HG02642 (cell line): ENCODE results near the gene ADAMTS9.
"Not testable (repeated sequence)": the region's sequence is repeated elsewhere in the genome, so short reads cannot be mapped to it uniquely, and the experiment has no call there.

Experiments used
- ATAC-seq: cut with Tn5 transposase; IDR thresholded peaks from one replicate; pipeline ENCODE4 v1.9.1; 2021; ENCODE audit warnings: mild to moderate bottlenecking; ENCODE audit not compliant: unreplicated experiment, poor library complexity

Gene ADAMTS9

GRCh38 chr3:64549869-64550268 lies 137.9 kb downstream of the ADAMTS9 start:
- no peak for ATAC-seq

DNA sequence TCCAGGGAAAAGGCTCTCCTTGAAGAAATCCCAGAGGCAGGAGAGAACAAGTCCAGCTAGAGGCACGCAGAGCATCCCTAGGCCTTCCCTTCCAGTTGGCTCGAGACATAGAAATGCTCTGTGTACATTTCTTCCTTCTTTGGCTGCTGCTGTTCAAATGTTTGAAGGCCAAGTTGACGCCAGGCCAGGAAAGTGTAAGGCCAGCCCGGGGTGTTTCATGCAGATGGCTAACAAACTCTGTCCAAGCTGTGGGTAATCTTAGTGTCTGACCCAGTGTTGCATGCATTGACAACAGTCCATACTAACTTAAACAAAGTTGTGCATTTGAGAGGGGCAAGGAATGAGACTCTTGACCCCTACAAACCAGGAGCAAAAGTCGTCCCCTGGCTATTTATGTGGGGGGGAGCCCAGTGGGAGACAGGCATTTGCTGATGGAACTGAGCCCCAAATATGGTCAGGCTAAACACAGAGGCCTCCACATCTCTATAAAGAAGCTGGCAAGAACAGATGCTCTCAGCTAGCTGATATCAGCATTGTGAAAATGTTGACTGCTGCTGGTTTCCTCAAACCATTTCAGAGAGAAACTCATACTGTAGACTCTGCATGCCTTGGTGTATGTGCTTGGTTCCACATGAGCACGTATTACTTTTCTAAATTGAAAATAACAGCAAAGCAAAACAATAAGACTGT lies 139.5 kb downstream of the ADAMTS9 start:
- no peak for ATAC-seq

DNA sequence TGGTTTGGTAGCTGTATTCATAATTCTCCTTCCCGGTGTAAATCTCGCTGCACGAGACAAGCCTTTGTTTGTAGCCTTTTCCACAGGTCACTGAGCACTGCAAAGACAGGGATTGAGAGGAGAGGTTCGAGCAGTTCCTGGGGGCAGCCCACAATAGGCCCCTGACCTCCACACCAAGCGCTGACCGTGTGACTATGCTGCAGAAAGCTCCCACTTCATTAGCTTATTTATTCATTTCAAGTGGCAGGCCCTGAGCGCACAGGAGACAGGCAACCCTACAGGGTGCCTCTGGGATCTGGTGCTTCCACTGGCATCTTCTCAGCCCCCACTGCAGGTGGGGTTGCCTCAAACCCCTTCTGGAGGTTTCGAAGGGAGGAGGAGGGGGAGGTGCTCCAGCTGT lies 140.9 kb downstream of the ADAMTS9 start:
- ATAC-seq: no peak

- not testable (repeated sequence) for ATAC-seq
These were observed 142.6 kb downstream of the ADAMTS9 start for GRCh38 chr3:64545239-64545638.

DNA sequence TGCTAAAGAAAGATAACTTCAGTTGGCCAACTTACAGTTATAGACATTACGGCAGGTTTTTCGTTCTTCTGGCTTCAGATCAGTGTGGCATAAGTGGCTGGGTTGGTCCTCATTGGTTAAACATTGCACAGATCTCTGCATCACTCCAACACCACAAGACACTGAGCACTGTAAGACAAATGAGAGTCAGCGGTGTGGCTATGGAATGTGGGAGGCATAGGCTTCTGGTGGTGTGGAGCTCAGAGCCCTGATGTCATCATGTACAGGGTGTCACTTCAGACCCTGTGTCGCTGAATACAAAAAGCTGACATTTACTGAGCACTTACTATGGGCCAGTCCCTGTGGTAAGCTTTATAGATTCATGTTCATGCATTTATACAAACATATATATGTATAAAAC lies 146.0 kb downstream of the ADAMTS9 start:
- no peak for ATAC-seq

DNA sequence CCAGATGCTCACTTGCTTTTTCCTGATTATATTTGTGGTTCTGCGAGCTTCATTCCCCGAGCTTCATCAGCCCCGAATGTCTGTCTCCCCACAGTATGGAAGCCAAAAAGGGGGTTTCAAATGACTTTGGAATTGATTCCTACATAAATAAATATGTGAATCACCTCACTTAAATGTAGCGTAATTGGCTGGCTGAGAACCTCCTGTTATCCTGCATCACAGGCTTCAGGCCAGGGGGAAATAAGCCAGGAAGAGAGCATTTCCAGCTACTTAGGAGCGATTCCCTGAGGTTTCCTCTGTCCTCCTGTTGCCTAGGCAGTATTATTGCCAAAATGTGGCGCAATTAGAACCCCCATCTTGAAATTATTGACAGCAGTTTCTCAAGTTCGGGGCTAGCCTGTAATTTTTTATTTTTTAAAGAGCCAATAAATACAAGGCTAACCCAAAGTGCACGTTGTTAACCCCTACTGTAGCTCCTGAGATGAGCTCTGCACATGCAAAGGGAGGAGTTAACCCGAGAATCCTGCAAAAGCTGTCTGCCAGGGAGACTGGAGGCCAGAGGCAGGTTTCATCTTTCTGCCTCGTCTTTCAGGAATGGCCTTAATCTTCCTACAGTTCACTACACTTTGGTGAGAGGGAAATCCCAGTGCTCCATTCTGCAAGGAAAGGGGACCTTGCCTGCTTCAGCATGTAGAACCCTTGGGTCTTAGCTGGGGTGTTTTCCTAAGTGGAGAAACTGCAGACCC lies 148.2 kb downstream of the ADAMTS9 start:
- ATAC-seq: no peak

DNA sequence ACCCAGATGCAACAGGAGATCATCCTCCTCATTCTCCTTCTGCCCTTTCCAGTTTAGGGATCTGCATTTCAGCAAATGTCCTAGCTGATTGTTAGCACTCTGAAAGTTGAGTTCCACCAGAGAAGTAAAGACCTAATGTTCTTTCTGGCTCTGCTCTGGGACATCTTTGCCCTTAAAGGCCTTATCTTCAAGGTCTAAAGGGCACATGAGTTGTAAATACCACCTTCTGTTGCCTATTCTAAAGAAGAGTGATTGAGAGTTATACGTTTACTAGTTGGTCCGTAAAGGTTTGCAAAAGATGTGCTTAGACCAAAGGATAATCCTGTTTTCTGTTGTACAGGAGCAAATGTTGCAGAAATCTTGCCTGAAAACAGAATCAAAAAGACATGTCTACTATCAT lies 151.6 kb downstream of the ADAMTS9 start:
- ATAC-seq: no peak

DNA sequence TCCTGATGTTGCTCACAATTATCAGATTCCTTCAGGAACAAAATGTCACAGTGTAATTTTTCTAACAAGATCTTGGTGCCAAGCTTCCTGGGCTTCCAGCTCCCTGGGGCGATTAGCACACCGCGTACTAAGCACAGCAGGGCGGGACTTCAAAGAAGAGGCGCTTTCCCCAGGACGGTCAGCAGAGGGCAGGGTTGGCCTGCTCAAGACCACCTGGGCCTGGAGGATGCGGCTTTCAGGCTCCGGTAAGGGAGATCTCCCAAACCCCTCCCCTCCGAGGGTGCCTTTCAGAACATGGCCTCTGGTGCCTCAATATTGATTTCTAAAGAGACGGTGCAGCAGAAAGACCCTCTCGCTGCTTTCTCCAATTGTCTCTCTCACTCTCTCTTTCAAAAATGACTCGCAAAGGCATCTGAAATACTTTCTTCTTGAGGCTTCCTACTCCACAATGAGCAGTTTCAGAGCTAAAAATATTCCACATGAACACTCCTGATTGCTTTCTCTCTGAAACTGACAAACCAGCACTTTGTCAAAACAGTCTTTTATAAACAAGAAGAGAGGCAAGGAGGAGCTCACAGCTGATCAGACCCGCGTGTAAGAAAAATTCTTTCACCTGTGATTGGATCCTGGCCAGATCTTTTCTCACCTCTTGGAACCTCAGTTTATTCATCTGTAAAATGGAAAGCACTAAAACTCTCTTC lies 154.0 kb downstream of the ADAMTS9 start:
- ATAC-seq: peak; percentile 99

DNA sequence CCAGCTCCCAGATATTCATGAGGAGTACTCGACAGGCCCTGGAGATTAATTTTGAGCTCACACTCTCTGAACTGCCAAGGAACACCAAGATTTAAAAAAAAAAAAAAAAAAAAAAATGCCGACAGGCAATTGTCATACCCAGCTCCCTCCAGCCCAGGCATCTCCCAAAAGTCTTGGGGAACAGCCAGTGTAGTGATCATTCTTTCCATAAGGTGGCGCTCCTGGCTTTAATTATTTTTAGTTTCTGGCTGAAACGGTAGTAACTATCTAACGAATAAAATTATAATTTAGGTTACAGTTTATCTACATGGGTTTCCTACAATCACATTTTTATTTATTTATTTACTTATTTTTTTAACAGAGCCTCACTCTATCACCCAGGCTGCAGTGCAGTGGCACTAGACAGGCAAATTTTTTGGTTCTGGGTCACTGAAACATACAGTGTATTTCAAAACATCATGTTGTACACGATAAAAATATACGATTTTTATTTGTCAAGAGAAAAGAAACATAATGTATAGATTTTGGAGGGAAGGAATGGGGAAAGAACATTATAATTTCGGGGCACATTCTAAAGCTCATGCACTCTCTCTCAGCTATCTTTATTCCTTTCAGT lies 157.3 kb downstream of the ADAMTS9 start:
- ATAC-seq: no peak

DNA sequence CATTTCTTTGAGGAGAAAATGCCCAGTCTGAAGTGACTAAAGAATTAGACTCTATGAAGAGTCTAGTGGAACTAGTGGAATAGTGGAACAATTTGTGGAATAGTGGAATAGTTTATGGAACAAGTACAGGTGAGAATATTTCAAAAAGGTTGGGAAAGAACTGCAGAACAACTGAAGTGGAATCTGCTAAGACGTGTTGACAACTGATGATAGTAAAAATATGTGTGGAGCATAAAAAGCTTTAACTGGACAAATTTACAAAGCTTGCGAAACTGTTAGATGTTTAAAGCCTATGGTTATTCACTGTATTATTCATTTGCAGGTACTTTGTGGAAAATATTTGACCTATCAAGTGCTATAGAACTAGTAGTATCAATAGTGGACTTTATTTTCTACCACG lies 164.5 kb downstream of the ADAMTS9 start:
- no peak for ATAC-seq

- no peak for ATAC-seq
These were observed 167.5 kb downstream of the ADAMTS9 start for GRCh38 chr3:64520334-64520733.

DNA sequence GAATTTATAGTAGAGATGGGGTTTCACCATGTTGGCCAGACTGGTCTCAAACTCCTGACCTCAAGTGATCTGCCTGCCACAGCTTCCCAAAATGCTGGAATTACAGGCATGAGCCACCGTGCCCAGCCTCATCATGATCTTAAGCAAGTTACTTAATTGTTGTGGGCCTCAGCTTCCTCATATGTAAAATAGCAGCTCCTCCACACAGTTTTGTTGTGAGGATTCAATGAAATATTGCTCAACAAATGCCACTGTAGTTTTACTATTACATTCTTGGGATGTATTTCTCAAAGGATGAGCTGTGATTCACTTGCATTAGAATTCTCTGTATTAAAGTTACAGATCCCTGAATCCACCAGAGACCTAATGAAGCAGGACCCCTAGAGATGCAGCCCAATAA lies 168.8 kb downstream of the ADAMTS9 start:
- no peak for ATAC-seq

GRCh38 chr3:64518496-64518895 lies 169.3 kb downstream of the ADAMTS9 start:
- ATAC-seq: no peak

GRCh38 chr3:64514889-64515288 lies 172.9 kb downstream of the ADAMTS9 start:
- ATAC-seq: no peak

DNA sequence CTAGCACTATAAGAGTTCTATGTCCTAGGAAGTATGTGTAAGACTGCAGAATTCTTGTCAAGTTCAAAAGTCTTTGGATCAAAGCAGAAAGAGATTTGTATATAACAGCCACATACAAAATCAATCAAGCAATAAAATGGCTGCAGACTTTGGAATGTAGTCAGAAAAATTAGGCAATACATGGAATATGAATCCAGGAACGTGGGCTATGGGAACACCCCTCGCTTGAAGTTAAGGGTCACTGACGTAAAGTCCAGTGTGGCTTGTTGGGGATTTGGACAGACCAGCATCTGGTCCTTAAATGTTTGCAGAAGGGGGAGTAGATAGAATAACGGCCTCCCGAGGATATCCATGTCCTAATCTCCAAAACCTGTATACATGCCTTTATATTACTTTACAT lies 178.6 kb downstream of the ADAMTS9 start:
- no peak for ATAC-seq

GRCh38 chr3:64508140-64508539 lies 179.7 kb downstream of the ADAMTS9 start:
- ATAC-seq: no peak

DNA sequence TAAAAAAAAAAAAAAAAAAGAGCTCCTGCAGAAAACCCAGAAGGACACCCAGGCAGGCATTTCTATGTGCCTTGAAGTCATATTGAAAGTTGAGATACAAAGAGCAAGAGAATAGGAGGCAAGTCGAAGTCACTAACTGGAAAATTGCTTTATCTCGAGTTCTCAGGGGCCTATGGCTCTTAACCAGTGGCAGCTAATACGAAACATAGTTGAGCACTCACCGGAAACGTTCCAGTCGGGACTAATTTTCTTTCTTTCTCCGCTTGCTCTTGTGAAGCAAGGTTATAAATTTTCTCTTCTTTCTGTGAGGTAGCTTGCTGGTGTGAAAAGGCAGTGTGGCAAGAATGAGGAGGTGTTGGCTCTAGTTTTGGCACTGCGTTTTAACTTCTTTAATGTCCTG lies 181.5 kb downstream of the ADAMTS9 start:
- ATAC-seq: no peak

DNA sequence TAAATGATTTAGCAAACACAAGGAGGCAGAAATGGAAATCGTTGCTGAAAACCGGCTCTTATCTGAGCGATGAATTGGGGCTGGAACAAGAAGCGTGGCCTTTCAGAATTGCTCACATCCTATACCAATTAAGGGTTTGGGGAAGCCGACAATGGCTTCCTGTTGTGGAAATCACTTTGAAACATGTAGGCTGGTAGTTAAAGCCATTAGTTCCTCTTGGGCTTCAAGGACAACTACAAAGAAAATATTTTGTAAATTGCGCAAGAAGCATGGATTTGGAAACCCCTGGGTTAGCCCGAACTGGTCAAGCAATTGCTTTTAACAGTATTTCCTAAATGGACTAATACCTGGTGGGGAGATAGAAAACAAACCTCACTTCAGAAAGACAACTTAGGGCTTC lies 182.4 kb downstream of the ADAMTS9 start:
- no peak for ATAC-seq

DNA sequence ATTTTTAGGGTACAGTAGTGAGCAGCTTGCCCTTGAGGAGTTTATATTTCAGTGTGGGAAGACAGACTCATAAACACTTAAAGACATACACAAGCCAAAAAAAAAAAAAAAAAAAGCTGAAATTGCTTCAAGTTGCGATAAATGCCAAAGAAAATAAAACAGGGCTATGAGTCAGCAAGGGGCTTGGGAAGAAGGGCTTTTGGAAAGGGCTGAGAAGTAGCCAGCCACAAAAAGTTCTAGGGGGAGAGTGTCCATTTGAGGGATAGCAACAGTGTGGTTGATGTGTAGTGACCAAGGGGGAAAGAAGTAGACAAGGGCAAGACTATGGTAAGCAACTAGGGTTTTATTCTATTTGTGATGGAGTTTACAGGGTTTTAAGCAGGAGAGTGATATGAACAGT lies 185.5 kb downstream of the ADAMTS9 start:
- no peak for ATAC-seq

- ATAC-seq: no peak
These were observed 186.4 kb downstream of the ADAMTS9 start for GRCh38 chr3:64501298-64501906.
